K562 (cell line): ENCODE results near the gene FAM20B.

Experiments
- CHD2 ChIP-seq: IDR thresholded peaks from 2 replicates; pipeline ENCODE4 v1.6.1; 2011; ENCODE audit warnings: low read depth, low read length
- MYC ChIP-seq, 2 experiments: fragments of 250-450 bp in 1 of 2; sonication (Bioruptor Pico) in 1 of 2; IDR thresholded peaks; 2 replicates each; pipeline versions ENCODE4 v1.5.1 to v1.6.1; 2012 to 2021; ENCODE audit warnings: low read depth in 2 of 2, borderline replicate concordance in 1 of 2, improper control_type of control experiment in 1 of 2, low read length in 1 of 2, mild to moderate bottlenecking in 1 of 2, moderate library complexity in 1 of 2
- POLR2A ChIP-seq: fragments of 450-650 bp; conservative IDR thresholded peaks from 2 replicates; pipeline ENCODE4 v1.6.1; 2016
- REST ChIP-seq, 2 experiments: fragments of 450-650 bp; formaldehyde crosslinking in 1 of 2; IDR thresholded peaks; 2 replicates each; pipeline versions ENCODE4 v1.4.0 to v1.6.1; 2014 to 2020; ENCODE audit warnings: mild to moderate bottlenecking in 2 of 2, borderline replicate concordance in 1 of 2, low read depth in 1 of 2

DNA sequence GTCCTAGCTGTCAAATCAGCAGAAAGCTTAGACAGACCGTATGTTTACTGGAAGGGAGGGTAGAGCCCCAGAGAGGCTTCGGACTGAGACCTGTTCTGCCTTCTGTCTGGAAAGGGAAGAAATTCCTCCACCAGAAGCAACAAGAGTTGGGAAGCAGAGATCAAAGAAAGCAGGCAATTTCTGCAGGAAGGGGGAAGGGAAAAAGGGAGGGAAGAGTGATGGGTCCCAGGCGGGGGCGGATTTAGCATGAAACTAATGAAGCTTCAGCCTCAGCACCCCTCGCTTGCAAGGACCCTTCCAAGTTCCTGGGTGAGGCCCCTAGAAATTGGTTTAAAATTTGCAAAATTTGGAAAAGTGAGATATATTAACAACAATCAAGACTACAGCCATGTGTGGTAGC is 26.6 kb upstream of the FAM20B start:
- no peak for TF ChIP-seq REST (IDR thresholded peaks at IDR 0.05; ENCODE audit: borderline replicate concordance)
- TF ChIP-seq REST (CRISPR knock-in tag; IDR thresholded peaks at IDR 0.05; ENCODE audit: low read depth) = no peak
- no peak for TF ChIP-seq POLR2A
- no peak for TF ChIP-seq CHD2
- no peak for TF ChIP-seq MYC (IDR thresholded peaks at IDR 0.05; ENCODE audit: low read depth, low read length)
- TF ChIP-seq MYC (CRISPR knock-in tag; IDR thresholded peaks at IDR 0.05; ENCODE audit: borderline replicate concordance, low read depth) = no peak
